K562 (cell line): ENCODE data around the gene WDR90. TPM values are rescaled to one million over a fixed set of nuclear protein-coding genes. Genes with fewer than 3 reads are reported as not detected.
A peak's percentile ranks its signal among the peaks of the same experiment; 100 is the strongest.

Experiments used
- BMI1 ChIP-seq: fragments of 150-350 bp; IDR thresholded peaks from 2 replicates; pipeline ENCODE4 v1.6.1; 2014; ENCODE audit warnings: low read length
- CBX3 ChIP-seq, 2 experiments: IDR thresholded peaks; 1 replicate in 1 of 2; 2 replicates in 1 of 2; pipeline ENCODE4 v1.6.1; 2012; ENCODE audit warnings: inconsistent platforms in 2 of 2, low read length in 2 of 2, borderline replicate concordance in 1 of 2, control low read depth in 1 of 2
- CREBBP ChIP-seq: IDR thresholded peaks from one replicate; pipeline ENCODE4 v1.6.1; 2012; ENCODE audit warnings: low read depth, mild to moderate bottlenecking, control low read depth, inconsistent platforms, low read length
- CTCF ChIP-seq, 3 experiments: IDR thresholded peaks in 2 of 3; conservative IDR thresholded peaks in 1 of 3; 2 replicates each; pipeline ENCODE4 v1.5.1; 2011 to 2012; ENCODE audit warnings: low read length in 3 of 3, mild to moderate bottlenecking in 3 of 3, control low read depth in 2 of 3, improper control_type of control experiment in 1 of 3, inconsistent platforms in 1 of 3, low read depth in 1 of 3, mixed read lengths in 1 of 3, moderate library complexity in 1 of 3; ENCODE audit not compliant: insufficient read depth in 2 of 3
- FOSL1 ChIP-seq: fragments of 200-800 bp; sonication (Bioruptor generic); conservative IDR thresholded peaks from 2 replicates; pipeline ENCODE4 v1.6.1; 2016; ENCODE audit warnings: missing genetic modification characterization, missing compliant biosample characterization
- FOXO4 ChIP-seq: fragments of 450-650 bp; formaldehyde crosslinking; IDR thresholded peaks from 2 replicates; pipeline ENCODE4 v1.4.0; 2020; ENCODE audit warnings: mild to moderate bottlenecking, moderate library complexity
- GTF2F1 ChIP-seq: IDR thresholded peaks from 2 replicates; pipeline ENCODE4 v1.6.1; 2011; ENCODE audit warnings: low read depth, low read length, improper control_type of control experiment
- KLF1 ChIP-seq: fragments of 450-650 bp; IDR thresholded peaks from 2 replicates; pipeline ENCODE4 v1.6.1; 2016; ENCODE audit warnings: missing genetic modification characterization, missing compliant biosample characterization
- NFATC3 ChIP-seq: fragments of 450-650 bp; IDR thresholded peaks from 2 replicates; pipeline ENCODE4 v1.6.1; 2017; ENCODE audit warnings: mild to moderate bottlenecking
- RAD21 ChIP-seq, 2 experiments: fragments of 250-450 bp in 1 of 2; fragments of 450-650 bp in 1 of 2; sonication (Bioruptor Pico) in 1 of 2; formaldehyde crosslinking in 1 of 2; IDR thresholded peaks in 1 of 2; conservative IDR thresholded peaks in 1 of 2; 2 replicates each; pipeline versions ENCODE4 v1.4.0 to v1.8.0; 2020 to 2022; ENCODE audit warnings: mild to moderate bottlenecking in 2 of 2, moderate library complexity in 1 of 2
- SAFB ChIP-seq: fragments of 200-400 bp; formaldehyde crosslinking; IDR thresholded peaks from 2 replicates; pipeline ENCODE4 v1.6.1; 2017; ENCODE audit warnings: low read depth, low read length, borderline replicate concordance
- SNIP1 ChIP-seq: fragments of 450-650 bp; IDR thresholded peaks from 2 replicates; pipeline ENCODE4 v1.7.1; 2017; ENCODE audit warnings: low read depth, mild to moderate bottlenecking
- THRB ChIP-seq: fragments of 450-650 bp; formaldehyde crosslinking; conservative IDR thresholded peaks from 2 replicates; pipeline ENCODE4 v1.4.0; 2022; ENCODE audit warnings: mild to moderate bottlenecking, missing genetic modification characterization
- ZKSCAN8 ChIP-seq: fragments of 200-800 bp; sonication (Bioruptor generic); IDR thresholded peaks from 2 replicates; pipeline ENCODE4 v1.6.1; 2016; ENCODE audit warnings: missing genetic modification characterization, missing compliant biosample characterization
- ZNF165 ChIP-seq: fragments of 250-450 bp; sonication (Bioruptor Pico); IDR thresholded peaks from 2 replicates; pipeline ENCODE4 v1.4.0; 2020; ENCODE audit warnings: borderline replicate concordance
- ZNF232 ChIP-seq: sonication (generic); formaldehyde crosslinking; IDR thresholded peaks from 2 replicates; pipeline ENCODE4 v1.8.0; 2022; ENCODE audit warnings: mild to moderate bottlenecking, missing genetic modification reagents
- ZNF696 ChIP-seq: fragments of 250-450 bp; sonication (Bioruptor Pico); conservative IDR thresholded peaks from 2 replicates; pipeline ENCODE4 v1.4.0; 2020; ENCODE audit warnings: mild to moderate bottlenecking, moderate library complexity
- polyA plus RNA-seq, 8 experiments: library from polyadenylated mRNA; depleted of rRNA in 4 of 8; stranded (reverse) in 5 of 8; unstranded in 3 of 8; fragments of >200 nt; fragmentation: Nextera tagmentation in 2 of 8; fragmentation: Illumina TruSeq in 1 of 8; extraction: Ambion mirVana in 2 of 8; extraction: Trizol in 1 of 8; gene quantifications; 2 replicates each; pipeline versions ENCODE4 v1.2.1 to v1.2.3, GENCODE V29; 2011 to 2014; ENCODE audit warnings: inconsistent platforms in 1 of 8, missing spikeins in 1 of 8
- total RNA-seq, 7 experiments: library from RNA; depleted of rRNA in 6 of 7; stranded (reverse); fragments of >200 nt in 6 of 7; fragmentation: Illumina TruSeq in 2 of 7; extraction: Trizol in 2 of 7; gene quantifications; 2 replicates each; pipeline versions ENCODE4 v1.2.1 to v1.2.3, GENCODE V29; 2011 to 2021; ENCODE audit warnings: low replicate concordance in 1 of 7
- TF ChIP-seq, protein P1 (sequence below): sonication (generic); formaldehyde crosslinking; IDR thresholded peaks from 2 replicates; pipeline ENCODE4 v1.8.0; 2022; ENCODE audit warnings: mild to moderate bottlenecking, missing genetic modification reagents

Gene WDR90
- total and polyA plus RNA-seq, 9 of the 15 experiments (the other 6 are each of a cell fraction or from before 2014, with no cell fraction given), result 0.44 to 12.6 (median 3.3) TPM

- TF ChIP-seq CTCF (IDR thresholded peaks at IDR 0.05 in 2 of 3, conservative IDR thresholded peaks at IDR 0.05 in 1 of 3; ENCODE audit: insufficient read depth in 2 of 3, low read depth in 1 of 3, low read length in 3 of 3) (peak; percentile 77 to 97 (median 91)), ZKSCAN8 (CRISPR knock-in tag) (no peak), THRB (CRISPR knock-in tag) (no peak), SAFB (no peak), SNIP1 (no peak), KLF1 (peak; percentile 68), BMI1 (no peak), CREBBP (no peak), NFATC3 (no peak), CBX3 (IDR thresholded peaks at IDR 0.05; ENCODE audit: borderline replicate concordance in 1 of 2, low read length in 2 of 2) (0 out of 3 replicates have a peak, but pooled peaks of 1 of the 2 experiments have one; percentile 32), FOXO4 (CRISPR knock-in tag) (no peak), FOSL1 (tag) (0 out of 2 replicates have a peak, but pooled peaks have one; percentile 23), ZNF165 (CRISPR knock-in tag) (no peak), ZNF232 (CRISPR knock-in tag) (0 out of 2 replicates have a peak, but pooled peaks have one; percentile 43), ZNF696 (no peak), RAD21 (CRISPR knock-in tag; conservative IDR thresholded peaks at IDR 0.05 in 1 of 2, IDR thresholded peaks at IDR 0.05 in 1 of 2) (peak; percentile 50 to 69), GTF2F1 (no peak)
- TF ChIP-seq, protein P1, sequence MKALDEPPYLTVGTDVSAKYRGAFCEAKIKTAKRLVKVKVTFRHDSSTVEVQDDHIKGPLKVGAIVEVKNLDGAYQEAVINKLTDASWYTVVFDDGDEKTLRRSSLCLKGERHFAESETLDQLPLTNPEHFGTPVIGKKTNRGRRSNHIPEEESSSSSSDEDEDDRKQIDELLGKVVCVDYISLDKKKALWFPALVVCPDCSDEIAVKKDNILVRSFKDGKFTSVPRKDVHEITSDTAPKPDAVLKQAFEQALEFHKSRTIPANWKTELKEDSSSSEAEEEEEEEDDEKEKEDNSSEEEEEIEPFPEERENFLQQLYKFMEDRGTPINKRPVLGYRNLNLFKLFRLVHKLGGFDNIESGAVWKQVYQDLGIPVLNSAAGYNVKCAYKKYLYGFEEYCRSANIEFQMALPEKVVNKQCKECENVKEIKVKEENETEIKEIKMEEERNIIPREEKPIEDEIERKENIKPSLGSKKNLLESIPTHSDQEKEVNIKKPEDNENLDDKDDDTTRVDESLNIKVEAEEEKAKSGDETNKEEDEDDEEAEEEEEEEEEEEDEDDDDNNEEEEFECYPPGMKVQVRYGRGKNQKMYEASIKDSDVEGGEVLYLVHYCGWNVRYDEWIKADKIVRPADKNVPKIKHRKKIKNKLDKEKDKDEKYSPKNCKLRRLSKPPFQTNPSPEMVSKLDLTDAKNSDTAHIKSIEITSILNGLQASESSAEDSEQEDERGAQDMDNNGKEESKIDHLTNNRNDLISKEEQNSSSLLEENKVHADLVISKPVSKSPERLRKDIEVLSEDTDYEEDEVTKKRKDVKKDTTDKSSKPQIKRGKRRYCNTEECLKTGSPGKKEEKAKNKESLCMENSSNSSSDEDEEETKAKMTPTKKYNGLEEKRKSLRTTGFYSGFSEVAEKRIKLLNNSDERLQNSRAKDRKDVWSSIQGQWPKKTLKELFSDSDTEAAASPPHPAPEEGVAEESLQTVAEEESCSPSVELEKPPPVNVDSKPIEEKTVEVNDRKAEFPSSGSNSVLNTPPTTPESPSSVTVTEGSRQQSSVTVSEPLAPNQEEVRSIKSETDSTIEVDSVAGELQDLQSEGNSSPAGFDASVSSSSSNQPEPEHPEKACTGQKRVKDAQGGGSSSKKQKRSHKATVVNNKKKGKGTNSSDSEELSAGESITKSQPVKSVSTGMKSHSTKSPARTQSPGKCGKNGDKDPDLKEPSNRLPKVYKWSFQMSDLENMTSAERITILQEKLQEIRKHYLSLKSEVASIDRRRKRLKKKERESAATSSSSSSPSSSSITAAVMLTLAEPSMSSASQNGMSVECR (CRISPR knock-in tag), result peak; percentile 61; the same call in 1 of the 2 replicates
These were observed 18.8 kb downstream of the WDR90 start, which contains the start of gene RHOT2 (continued) for GRCh38 chr16:667780-668518.
